ENCODE measurements around the gene SMIM22.

Gene SMIM22

GRCh38 chr16:4797805-4798252 is 2.7 kb downstream of the SMIM22 start:
- no peak for DNase-seq

- DNase-seq = no peak
These were observed 3.3 kb downstream of the SMIM22 start for GRCh38 chr16:4798456-4798855.

GRCh38 chr16:4799171-4799855 is 4.1 kb downstream of the SMIM22 start:
- no peak for DNase-seq

GRCh38 chr16:4800290-4801041 is 5.3 kb downstream of the SMIM22 start:
- no peak for DNase-seq

- no peak for DNase-seq
These were observed 6.1 kb downstream of the SMIM22 start for GRCh38 chr16:4801051-4801961.

- DNase-seq = peak; percentile 84
These were observed 6.9 kb downstream of the SMIM22 start, which contains the start of gene ROGDI for GRCh38 chr16:4801962-4802658. Gene ROGDI, minus strand, starts transcription at chr16:4802633. Its CDS starts 62 bp downstream, at chr16:4802571.

GRCh38 chr16:4802659-4803287 is 7.6 kb downstream of the SMIM22 start:
- peak; percentile 97 for DNase-seq

GRCh38 chr16:4803401-4803844 is 8.3 kb downstream of the SMIM22 start:
- DNase-seq = peak; percentile 46

GRCh38 chr16:4803898-4804762 is 9.0 kb downstream of the SMIM22 start:
- DNase-seq = no peak

GRCh38 chr16:4805231-4805630 is 10.1 kb downstream of the SMIM22 start:
- DNase-seq = no peak

- DNase-seq = no peak
These were observed 11.1 kb downstream of the SMIM22 start for GRCh38 chr16:4806280-4806679.

- DNase-seq = no peak
These were observed 16.1 kb downstream of the SMIM22 start for GRCh38 chr16:4811242-4811641.

- DNase-seq = no peak
These were observed 16.6 kb downstream of the SMIM22 start for GRCh38 chr16:4811773-4812172.

GRCh38 chr16:4813251-4814003 is 18.3 kb downstream of the SMIM22 start:
- DNase-seq = no peak

GRCh38 chr16:4814046-4814445 is 18.9 kb downstream of the SMIM22 start:
- DNase-seq = no peak

- no peak for DNase-seq
These were observed 19.5 kb downstream of the SMIM22 start for GRCh38 chr16:4814542-4815173.

- no peak for DNase-seq
These were observed 25.5 kb downstream of the SMIM22 start for GRCh38 chr16:4820652-4821051.

- DNase-seq = no peak
These were observed 30.0 kb downstream of the SMIM22 start for GRCh38 chr16:4825196-4825595.

- no peak for DNase-seq
These were observed 31.4 kb downstream of the SMIM22 start for GRCh38 chr16:4826526-4826925.

GRCh38 chr16:4826980-4827379 is 31.8 kb downstream of the SMIM22 start:
- DNase-seq = no peak
